Astrocyte of the cerebellum (primary cell): ENCODE measurements around the gene YTHDF2.
"Not testable (repeated sequence)": the region's sequence is repeated elsewhere in the genome, so short reads cannot be mapped to it uniquely, and the experiment has no call there.

Experiments
- DNase-seq: peaks from one replicate; pipeline ENCODE4 v3.0.0-alpha.2; 2011; ENCODE audit warnings: low read depth
- H3K4me3 ChIP-seq: 2 replicates; pipeline ENCODE4 v1.5.1; 2011; ENCODE audit warnings: mild to moderate bottlenecking, low read depth, low read length, moderate library complexity
- CTCF ChIP-seq: IDR thresholded peaks from 2 replicates; pipeline ENCODE4 v1.5.1; 2012; ENCODE audit warnings: low read length, low read depth, moderate library complexity, mild to moderate bottlenecking; ENCODE audit errors: missing control alignments
- in situ Hi-C: cut with HindIII; loops from 2 replicates; pipeline ENCODE4 v1.10.0; 2017; ENCODE audit warnings: low sequenced_read_pairs

The YTHDF2 gene

GRCh38 chr1:28736450-28737306, at the start of gene YTHDF2:
Gene YTHDF2, plus strand, starts transcription at chr1:28736940. Its CDS starts 181 bp downstream, at chr1:28737121.
- in situ Hi-C loops = no loop called here
- DNase-seq = peak; percentile 89
- H3K4me3 ChIP-seq = peak within 1 kb of the TSS; percentile 81
- TF ChIP-seq CTCF = peak; percentile 85

GRCh38 chr1:28691627-28692026, 45.1 kb upstream of the YTHDF2 start:
- H3K4me3 ChIP-seq, DNase-seq, in situ Hi-C loops: not testable (repeated sequence)

- no peak for DNase-seq
- TF ChIP-seq CTCF = no peak
- H3K4me3 ChIP-seq = no peak overlapping the region
- in situ Hi-C loops = no loop called here
These were observed 33.1 kb upstream of the YTHDF2 start for GRCh38 chr1:28703629-28704028.

- DNase-seq = no peak
- H3K4me3 ChIP-seq = no peak overlapping the region
- TF ChIP-seq CTCF = no peak
- in situ Hi-C loops = no loop called here
These were observed 20.4 kb upstream of the YTHDF2 start for GRCh38 chr1:28716336-28716735.

- DNase-seq = no peak
- no peak overlapping the region for H3K4me3 ChIP-seq
- no peak for TF ChIP-seq CTCF
- in situ Hi-C loops = no loop called here
These were observed 18.6 kb upstream of the YTHDF2 start for GRCh38 chr1:28718166-28718565.

GRCh38 chr1:28718586-28719331, 18.0 kb upstream of the YTHDF2 start:
- no peak for DNase-seq
- H3K4me3 ChIP-seq = no peak overlapping the region
- in situ Hi-C loops = no loop called here
- no peak for TF ChIP-seq CTCF

GRCh38 chr1:28719332-28719619, 17.5 kb upstream of the YTHDF2 start:
- no peak for DNase-seq
- H3K4me3 ChIP-seq = no peak overlapping the region
- TF ChIP-seq CTCF = no peak
- in situ Hi-C loops = no loop called here
